ENCODE measurements around the gene SRGAP1. TPM values are rescaled to one million over a fixed set of nuclear protein-coding genes. Genes with fewer than 3 reads are reported as not detected.

Gene SRGAP1
- total RNA-seq, 1 experiment from 2014 or later = 3.3 TPM

DNA sequence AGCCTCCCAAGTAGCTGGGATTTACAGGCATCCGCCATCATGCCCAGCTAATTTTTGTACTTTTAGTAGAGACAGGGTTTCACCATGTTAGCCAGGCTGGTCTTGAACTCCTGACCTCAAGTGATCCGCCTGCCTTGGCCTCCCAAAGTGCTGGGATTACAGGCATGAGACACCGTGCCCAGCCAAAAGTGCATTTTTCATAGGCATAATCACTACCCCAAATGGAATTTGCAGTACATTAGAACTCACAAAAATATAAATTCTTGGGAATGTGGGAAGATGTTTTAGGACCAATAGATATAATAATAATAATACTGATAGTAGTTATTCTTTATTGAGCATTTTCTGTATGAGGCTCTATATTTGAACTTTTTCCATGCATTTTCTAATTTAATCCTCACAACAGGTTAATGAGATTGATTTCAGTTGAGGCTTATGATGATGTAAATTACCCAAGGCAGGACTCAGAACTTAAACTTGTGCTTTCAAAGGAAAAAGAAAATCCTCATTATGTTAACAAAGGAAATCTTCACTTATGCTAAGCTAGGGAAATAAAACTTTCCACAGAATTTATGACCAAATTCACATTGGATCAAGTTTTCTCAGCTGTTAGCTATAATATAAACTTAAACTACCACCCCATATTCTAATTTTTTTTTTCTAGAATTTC lies 121.6 kb downstream of the SRGAP1 start:
- no peak for DNase-seq (ENCODE audit: low spot score)

DNA sequence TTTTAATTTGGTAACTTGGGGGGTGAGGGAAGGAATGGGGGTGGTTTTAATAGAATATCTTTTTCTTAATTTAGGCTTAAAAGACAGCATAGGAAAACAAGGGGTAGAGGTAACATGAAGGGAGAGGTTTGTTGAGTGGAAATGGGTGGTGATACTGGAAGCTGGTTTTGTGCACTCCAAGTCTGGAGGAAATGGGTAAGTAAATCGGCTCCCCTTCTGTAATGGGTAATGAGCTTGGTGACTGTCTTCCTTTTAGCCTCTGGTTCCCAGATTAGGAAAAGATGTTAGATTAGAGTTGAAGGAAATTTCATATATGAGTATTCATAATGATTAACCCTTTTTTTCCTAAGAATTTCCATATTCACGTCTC lies 122.1 kb downstream of the SRGAP1 start:
- no peak for DNase-seq (ENCODE audit: low spot score)

DNA sequence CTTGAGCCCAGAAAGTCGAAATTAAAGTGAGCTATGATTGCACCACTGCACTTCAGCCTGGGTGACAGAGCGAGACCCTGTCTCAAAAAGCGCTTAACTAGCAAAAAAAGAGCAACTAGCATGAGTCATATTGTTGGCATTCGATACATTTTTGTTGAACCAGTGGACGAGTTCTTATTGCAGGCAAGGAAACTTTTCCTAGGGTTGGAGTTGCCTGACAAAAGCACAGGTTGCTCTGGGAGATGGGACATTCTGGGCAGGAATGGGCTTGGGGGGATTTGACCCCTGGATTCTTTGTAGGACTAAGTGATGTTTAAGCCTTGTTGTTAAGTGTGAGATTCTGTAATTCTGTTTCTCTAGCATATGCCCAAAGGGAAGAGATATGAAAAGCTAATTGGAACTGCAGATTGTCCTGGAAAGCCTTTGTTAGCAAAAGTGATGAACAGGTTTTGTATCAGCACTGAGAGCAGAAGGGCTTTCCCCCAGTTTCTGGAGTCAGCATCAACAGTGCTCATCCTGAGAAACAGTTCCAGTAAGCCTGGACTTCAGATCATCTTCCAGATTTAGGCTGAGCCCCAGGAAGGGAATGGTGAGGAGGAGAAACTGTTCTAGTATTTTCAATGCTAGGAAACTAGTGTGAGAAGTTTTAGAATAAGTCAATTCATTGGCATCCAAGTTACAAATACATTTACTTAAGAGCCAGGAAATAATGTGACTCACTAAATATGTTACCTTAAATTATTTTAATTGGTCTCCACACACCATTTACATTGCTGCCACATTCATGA lies 123.1 kb downstream of the SRGAP1 start:
- DNase-seq (ENCODE audit: low spot score) = peak; percentile 57

DNA sequence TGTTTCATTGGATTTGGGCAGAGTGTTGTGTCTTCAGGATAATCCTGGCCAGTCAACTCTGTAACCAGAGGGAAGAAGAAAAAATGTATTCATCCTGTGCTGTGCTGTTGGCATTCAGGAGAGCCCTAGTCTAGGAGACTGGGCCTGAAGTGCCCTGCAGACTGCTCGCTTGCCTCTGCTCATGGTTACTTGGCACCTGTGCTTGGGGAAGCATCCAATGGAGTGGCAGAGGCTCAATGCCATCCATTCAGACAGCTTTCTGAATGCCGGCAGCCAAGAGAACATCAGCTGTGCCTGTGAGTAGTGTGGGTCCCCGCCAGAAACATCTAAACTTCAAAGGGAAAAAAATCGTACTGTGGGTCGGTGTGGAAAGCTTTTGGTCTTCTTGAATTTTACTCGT lies 124.2 kb downstream of the SRGAP1 start:
- no peak for DNase-seq (ENCODE audit: low spot score)

DNA sequence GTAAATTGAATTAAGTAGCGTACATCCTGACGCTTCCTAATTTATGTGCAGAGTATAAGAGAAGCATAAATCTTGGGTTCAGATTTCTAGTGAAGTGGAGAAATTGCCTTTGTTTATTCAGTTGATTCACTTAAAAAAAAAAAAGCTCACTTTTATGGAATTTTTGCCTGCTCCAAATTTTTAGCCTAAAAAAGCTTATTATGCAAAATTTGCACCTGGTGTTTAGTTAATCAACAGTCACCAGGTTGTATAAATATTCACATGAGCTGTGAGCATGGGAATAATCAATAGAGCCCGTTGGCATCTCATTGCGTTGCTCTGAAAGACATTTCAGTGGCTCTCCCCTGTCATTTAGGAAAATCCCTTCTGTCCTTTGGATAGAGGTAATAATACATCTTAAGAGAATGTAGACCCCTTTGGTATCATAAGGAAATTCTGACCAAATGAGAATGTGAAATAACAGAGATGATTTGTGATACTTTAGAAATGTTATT lies 132.4 kb downstream of the SRGAP1 start:
- DNase-seq (ENCODE audit: low spot score) = no peak

DNA sequence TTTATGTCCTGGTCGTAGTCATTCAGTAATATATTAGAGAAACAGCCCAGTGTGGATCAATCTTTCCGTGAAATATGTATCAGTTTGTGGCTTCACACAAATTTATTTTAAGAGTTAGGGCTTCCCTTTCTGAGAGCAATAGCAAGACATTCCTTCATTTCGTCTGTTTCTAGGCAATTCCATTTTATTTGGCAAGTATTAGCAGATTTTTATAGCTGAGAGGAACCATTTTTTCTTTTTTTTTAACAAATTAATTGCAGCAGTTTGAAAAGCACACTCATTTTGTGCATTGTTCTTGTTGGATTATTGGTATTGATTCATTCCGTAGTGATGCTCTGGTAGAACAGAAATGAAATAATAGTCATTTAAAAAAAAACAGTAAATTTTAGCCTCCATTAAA lies 132.9 kb downstream of the SRGAP1 start:
- no peak for DNase-seq (ENCODE audit: low spot score)

DNA sequence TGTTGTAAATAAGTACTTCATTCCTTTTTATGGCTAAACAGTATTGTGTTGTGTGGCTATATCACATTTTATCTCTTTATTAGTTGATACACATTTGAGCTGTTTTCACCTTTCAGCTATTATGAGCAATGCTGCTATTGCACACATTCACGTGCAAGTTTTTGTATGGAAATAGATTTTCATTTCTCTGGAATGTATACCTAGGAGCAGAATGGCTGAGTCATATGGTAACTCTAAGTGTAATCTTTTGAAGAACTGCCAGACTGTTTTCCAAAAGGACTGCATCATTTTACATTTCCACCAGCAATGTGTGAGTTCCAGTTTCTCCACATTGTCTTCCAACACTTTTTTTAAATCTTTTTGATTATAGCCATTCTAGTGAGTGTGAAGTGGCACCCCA lies 134.0 kb downstream of the SRGAP1 start:
- DNase-seq (ENCODE audit: low spot score) = peak; percentile 59

DNA sequence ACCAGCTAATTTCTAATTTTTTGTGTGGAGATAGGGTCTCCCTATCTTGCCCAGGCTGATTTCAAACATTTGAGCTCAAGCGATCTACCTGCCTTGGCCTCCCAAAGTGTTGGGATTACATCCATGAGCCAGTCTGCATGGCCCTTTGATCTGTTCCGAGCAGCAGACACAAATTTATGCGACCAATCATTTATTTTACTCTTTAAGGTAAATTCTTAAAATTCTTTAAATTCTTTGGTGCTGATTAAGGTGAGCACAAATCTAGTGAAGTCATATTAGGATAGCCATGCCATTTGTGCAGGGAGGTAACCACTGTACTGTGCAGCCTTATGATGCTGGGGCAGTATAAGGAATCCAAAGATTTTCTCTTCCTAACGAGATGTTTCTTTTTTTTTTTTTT lies 135.7 kb downstream of the SRGAP1 start:
- DNase-seq (ENCODE audit: low spot score) = peak; percentile 5

DNA sequence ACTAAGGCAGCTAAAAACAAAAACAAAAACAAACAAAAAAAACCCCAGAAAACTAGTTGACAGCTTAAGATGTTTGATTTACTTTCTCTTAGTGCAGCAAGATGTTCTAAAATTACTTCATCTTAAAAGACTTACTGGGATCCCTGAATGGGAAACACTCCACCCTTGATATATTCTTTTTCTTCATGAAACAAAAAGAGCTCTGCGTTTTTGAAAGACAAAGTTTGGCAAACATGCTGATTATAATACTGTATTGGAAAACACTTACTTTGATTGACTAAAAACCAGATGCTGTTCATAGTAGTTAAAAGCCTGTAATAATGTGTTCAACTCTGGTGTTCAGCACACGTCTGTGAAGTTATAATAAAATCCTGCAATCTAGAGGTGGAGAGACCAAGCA lies 136.8 kb downstream of the SRGAP1 start:
- no peak for DNase-seq (ENCODE audit: low spot score)

DNA sequence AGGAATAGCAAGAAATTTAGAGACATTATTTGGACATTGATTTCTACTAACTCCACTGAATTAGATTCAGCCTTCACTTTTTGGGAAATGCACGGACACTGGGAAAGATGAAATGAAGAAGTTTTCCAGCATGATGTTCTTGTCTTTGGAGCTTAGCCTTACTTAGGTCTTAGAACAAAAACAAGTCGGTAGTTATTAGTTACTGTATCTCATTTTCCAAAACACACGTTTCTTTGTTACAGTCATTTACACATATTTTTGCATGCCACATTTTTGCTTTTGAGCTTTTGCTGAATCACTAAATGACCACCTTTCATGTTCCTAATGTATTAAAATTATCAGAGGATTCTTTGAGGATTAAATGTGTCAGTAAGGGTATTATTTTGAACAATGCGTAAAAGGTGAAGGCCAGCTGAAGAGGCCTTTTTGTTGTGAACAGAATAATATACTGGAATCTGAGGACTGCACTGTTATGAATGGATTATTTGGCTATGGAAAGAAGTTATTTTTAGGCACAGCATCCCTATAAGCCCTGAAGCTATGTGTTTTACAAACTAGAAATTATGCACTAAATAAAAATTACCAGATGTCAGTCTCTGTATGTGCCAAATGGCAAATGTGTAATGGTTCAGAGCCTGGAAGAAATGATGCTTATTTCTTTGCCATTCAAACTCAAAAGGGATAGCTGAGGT lies 138.2 kb downstream of the SRGAP1 start:
- no peak for DNase-seq (ENCODE audit: low spot score)

DNA sequence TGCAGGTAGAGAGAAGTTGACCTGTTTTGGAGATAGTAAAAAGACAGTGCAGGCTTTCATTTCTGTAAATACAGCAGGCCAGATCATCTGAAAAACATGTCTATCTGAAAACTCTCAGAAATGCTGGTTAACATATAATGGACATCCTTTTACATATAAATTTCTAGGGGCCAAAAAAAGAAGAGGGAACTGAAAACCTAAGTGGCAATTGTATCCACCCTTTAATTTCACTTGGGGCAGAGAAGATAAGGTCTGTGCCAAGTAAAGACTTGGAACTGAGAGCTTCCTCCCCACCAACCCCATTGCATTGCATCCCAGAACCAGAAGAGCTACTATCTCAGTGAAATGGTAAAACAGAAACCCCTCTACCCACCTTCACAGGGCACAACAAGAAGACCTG lies 141.0 kb downstream of the SRGAP1 start:
- DNase-seq (ENCODE audit: low spot score) = no peak

DNA sequence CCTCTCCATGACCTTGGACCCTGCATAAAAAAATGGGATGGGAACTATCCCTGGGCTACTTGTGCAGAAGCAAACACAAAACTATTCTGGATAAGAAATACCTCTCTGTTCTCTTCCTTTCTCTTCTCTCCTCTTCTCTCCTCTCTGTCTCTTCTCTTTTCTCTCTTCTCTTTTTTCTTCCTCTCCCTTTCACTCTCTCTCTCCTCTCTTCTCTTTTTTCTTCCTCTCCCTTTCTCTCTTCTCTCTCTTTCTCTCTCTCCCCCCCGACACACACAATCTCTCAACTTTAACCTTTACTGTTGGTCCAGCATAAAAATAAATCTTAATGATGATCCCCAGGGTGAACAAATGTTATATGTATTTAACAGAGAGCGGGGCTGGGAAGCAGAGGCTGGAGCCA lies 141.4 kb downstream of the SRGAP1 start:
- no peak for DNase-seq (ENCODE audit: low spot score)

DNA sequence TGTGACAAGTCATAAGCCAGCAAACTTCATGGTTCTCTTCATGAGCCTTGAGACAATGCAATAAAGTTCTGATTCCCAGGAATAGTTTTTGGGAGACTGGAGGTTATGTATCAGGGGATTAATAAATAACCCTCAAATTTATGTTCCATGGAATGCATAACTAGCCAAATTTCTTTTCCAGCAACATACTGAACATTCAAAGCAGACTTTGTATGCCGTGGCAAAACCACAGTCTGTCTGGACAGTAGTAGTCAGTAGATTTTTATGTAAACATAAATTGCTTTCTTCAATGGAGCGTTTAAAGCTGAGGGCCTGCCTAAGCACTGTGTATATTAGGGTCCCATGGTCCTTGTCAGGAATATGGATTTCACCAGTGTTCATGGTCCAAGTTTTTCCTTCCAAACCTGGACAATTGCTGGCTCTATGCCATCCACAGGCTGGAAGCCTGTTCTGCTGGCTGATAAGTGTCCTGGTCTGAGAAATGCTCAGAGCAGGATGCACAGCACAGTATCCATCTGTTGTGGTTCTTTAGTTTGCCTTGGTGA lies 144.9 kb downstream of the SRGAP1 start:
- no peak for DNase-seq (ENCODE audit: low spot score)

DNA sequence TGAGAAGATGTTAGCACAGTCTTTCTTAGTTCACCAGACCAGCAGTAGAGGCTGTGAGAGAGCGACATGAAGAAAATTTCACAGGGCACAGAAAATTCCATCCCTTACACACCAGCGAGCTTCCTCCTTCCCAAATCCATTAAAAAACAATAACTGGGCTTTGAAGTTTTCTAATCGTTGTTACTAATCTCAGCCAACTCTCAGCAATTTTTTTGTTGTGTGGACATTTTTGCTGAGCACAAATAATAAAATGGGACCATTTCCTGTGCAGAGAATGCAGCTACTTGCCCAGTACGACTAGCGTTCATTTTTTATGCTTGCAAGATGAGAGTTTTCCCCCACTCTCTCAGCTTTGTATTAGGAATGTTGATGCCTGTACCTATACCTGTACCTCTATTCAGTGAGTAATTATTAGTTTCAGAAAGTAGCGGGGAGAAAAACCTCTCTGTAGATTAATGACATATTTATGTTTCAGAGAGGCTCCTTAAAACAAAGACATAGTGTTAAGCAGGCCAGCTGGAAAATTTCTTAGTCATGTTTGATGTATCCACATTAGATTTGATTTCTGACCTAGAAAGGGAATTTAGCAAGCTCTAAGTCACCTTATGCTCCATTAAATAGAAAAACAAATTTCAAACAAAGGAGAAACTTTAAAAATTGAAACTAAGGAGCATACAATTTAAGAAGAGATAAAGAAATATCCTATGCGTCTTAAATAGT lies 146.5 kb downstream of the SRGAP1 start:
- no peak for DNase-seq (ENCODE audit: low spot score)

DNA sequence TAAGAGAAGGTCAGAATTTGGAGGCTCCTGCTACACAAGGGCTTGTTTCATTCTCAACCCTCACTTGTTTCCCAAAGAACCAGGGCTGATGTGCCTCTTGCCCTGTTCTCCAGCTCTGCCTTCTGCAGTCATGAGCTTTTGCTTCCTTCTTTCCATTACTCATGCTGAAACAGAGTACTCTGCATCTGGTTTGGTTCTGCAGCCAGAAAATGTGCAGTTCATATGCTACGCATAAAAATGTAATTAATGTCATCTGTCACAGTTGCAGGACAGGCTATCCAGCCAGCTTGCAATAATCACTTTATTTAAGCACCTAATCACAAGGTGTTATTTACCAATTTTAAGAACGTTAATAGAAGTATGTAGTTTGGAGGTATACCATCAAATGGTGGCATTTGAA lies 150.2 kb downstream of the SRGAP1 start:
- DNase-seq (ENCODE audit: low spot score) = no peak

DNA sequence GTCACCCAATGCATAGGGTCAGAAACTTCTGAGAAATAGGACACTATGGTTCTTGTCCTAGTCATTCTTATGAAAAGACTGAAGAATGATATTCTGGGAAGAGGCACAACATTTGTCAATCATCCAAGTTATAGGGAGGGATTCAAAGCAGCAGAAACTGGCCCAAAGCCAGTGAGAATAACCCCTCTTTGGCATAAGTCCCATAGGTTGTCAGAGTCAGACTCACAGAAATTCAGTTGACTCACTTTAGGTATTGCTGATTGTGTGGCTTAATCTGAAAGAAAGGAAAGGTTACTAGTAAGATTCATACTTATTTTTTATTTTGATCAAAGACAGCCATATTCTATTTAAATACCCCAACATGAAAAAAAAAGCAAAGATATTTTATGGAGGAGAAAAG lies 151.0 kb downstream of the SRGAP1 start:
- no peak for DNase-seq (ENCODE audit: low spot score)

DNA sequence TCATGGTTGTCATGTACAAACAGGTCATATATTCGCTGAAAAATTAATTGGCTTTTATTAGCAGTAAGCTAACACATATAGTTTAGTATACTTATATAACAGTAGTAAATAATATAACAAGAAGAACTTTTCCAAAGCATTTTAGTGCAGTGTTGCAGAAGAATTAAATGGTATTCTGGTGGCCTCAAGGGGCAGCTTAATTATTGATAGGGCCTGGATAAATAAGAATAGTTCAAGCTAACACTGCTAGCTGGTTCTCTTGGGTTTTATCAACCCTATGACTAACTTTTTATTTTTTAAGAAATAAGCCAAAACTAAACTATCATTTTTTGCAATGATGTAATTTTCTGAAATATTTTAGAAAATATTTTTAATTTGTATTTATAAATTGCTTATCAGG lies 152.1 kb downstream of the SRGAP1 start:
- no peak for DNase-seq (ENCODE audit: low spot score)

DNA sequence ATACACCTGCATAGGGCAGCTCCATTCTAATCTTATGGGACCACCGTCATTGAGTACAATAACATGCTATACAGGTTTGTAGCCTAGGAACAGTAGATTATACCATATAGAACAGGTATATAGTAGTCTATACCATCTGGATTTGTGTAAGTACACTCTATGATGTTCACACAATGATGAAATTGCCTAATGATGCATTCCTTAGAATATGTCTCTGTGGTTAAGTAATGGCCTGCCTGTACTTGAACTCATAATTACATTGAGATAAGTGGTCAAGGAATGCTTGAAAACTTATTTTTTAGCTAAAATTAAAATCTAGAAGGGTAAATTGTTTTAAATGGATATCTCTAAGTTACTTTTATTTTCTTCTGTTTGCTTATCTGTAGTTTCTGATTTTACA lies 152.7 kb downstream of the SRGAP1 start:
- no peak for DNase-seq (ENCODE audit: low spot score)

DNA sequence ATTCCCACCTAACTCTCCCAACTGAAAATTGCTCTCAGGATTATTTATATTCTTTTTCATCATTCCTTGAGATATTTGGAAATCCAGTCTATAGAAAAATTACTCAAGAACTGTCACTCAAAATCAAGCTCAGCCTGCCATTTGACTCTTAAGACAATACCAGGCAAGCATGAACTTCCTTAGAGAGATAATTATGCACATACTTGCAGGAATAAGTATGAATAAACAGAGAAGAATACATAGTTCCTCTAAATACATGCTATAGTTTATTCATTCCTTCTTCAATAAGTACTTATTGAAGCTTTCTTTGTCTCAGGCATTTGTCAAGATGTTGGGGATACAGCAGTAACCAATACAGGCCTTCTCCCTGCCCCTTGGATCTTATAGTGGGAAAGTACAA lies 154.1 kb downstream of the SRGAP1 start:
- no peak for DNase-seq (ENCODE audit: low spot score)

DNA sequence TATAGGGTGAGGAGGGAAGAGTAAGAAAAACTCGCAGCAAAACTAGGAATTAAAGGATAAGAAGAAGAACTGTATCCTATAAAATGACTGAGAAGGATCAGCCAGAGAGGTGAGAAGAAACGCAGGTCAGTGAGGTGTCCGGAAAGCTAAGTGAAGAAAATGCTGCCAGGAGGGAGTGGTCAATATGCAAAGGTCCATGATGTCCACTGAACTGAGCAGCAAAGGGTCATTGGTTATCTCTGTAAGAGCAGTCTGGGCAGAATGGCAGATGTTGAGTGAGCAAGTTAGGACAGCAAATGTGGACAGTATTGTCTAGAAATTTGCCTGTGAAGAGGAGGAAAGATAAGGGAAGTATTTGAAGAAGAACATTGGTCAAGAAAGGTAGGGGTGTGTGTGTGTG lies 155.4 kb downstream of the SRGAP1 start:
- no peak for DNase-seq (ENCODE audit: low spot score)

DNA sequence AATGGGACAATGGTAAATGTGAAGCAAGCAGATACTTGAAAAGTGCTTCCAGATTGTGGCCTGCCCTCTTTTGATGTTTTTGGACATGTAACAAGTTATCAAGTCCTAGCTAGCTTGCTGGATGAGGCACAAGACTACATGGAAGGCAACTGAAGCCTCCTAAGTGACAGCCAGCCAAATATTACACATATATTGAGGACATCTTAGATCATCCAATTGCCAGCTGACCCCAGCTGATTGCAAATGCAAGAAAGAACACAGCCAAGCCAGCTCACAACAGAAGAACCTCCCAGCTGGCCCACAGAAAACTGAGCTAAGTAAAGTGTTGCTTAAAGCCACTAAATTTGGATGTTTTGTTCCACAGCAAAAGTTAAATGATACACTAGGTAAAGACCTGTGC lies 156.9 kb downstream of the SRGAP1 start:
- no peak for DNase-seq (ENCODE audit: low spot score)

DNA sequence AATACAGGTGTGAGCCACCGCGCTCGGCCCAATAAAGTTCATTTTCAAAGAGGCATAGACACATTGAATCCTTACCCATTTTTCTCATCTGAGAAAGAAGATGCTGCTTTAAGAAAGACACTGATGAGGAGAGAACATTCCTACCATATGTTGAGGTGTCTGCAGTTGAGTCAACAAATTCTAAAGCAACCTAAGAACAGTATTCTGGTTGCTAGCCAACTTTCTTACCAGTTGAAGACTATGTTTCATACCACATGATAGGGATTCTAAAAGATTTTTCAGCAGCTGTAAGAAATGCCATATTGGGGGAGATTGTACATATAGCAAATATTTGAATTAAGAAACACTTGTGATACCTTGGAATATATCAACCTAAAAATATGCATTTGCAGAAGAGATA lies 160.1 kb downstream of the SRGAP1 start:
- no peak for DNase-seq (ENCODE audit: low spot score)
